Measurements from ENCODE around the gene FRAT1. TPM values are rescaled to one million over a fixed set of nuclear protein-coding genes. Genes with fewer than 3 reads are reported as not detected.

The FRAT1 gene
- polyA plus RNA-seq, 2 of the 4 experiments (the other 2 are of a cell fraction), result 1.5 to 2.3 TPM

DNA sequence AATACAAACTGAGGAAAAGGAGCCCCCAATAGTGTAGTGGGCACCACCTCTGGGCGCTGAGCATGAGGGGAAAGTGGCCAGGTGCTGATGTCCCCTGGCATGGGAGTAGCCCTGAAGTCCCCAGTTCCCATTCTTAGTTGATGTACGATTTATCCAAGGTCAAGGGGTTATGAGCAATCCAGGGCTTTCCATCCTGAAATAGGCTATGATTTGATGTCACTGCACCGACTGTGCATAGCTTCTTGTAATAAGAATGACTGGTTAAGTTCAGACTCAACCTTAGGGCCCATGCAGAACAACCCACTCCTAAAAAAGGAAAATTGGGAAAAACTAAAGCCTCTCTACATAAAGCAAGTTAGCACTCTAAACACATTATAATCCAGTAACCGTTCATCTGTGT is 4.4 kb downstream of the FRAT1 start:
- H3K9me3 ChIP-seq, result no peaks in the 10 kb centered on the region
- WGBS (ENCODE audit: missing lambda C conversion rate), result 41% methylated on average over 4 of the region's 4 CpGs
- no peak for TF ChIP-seq RARB (CRISPR knock-in tag; IDR thresholded peaks at IDR 0.05)
- TF ChIP-seq, protein P1, sequence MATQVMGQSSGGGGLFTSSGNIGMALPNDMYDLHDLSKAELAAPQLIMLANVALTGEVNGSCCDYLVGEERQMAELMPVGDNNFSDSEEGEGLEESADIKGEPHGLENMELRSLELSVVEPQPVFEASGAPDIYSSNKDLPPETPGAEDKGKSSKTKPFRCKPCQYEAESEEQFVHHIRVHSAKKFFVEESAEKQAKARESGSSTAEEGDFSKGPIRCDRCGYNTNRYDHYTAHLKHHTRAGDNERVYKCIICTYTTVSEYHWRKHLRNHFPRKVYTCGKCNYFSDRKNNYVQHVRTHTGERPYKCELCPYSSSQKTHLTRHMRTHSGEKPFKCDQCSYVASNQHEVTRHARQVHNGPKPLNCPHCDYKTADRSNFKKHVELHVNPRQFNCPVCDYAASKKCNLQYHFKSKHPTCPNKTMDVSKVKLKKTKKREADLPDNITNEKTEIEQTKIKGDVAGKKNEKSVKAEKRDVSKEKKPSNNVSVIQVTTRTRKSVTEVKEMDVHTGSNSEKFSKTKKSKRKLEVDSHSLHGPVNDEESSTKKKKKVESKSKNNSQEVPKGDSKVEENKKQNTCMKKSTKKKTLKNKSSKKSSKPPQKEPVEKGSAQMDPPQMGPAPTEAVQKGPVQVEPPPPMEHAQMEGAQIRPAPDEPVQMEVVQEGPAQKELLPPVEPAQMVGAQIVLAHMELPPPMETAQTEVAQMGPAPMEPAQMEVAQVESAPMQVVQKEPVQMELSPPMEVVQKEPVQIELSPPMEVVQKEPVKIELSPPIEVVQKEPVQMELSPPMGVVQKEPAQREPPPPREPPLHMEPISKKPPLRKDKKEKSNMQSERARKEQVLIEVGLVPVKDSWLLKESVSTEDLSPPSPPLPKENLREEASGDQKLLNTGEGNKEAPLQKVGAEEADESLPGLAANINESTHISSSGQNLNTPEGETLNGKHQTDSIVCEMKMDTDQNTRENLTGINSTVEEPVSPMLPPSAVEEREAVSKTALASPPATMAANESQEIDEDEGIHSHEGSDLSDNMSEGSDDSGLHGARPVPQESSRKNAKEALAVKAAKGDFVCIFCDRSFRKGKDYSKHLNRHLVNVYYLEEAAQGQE (IDR thresholded peaks at IDR 0.05), result no peak
- H3K4me1 ChIP-seq, result peaks cover 30% of the 10 kb centered on the region
- no peak overlapping the region for H3K4me3 ChIP-seq
- no peak for ATAC-seq
- CTCF ChIA-PET, result interaction anchor here (0.8 to 2.3 kb wide), 2 partner anchors 26 to 45 kb away, joined by 3 to 11 read pairs; no protein-coding TSS in a partner anchor
- no peak for DNase-seq (ENCODE audit: low read depth in 1 of 2, low spot score in 1 of 2)
- no peak overlapping the region for H3K27ac ChIP-seq
- POLR2A ChIA-PET, result no interaction called here
- FAIRE-seq, result no peak
- H3K4me2 ChIP-seq, result no peak overlapping the region

DNA sequence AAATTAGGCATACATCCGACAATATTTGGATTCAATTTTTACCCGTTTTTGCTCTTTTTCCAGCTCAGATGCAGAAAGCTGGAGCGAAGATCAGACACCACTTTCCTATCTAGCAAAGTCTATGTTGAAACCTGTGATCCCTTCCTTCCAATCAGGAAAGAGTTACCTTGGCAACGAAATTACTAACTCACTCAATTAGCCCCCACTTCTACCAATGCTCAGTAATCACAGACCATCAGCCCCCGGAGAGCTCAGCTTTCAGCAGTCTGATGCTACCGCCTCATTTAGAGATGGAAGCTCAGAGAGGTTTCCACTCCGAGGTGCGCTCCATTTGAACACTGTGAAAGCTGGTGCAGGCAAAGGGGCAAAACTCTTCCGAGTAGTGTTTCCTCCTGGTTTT is 6.7 kb downstream of the FRAT1 start:
- ChIA-PET CTCF (interaction anchor here (1.1 to 4.6 kb wide), 5 partner anchors 11 to 66 kb away, joined by 3 to 22 read pairs (median 4); no protein-coding TSS in a partner anchor), POLR2A (interaction anchor here (1.4 kb wide), 1 partner anchor 9 kb away, joined by 7 read pairs; the partner anchor contains the start of gene FRAT2)
- Histone ChIP-seq H3K9me3 (no peaks in the 10 kb centered on the region), H3K27ac (no peak overlapping the region), H3K4me1 (peaks cover 36% of the 10 kb centered on the region), H3K4me3 (no peak overlapping the region), H3K4me2 (no peak overlapping the region)
- ATAC-seq, result no peak
- DNase-seq (ENCODE audit: low read depth in 1 of 2, low spot score in 1 of 2), result no peak
- TF ChIP-seq, protein P2, sequence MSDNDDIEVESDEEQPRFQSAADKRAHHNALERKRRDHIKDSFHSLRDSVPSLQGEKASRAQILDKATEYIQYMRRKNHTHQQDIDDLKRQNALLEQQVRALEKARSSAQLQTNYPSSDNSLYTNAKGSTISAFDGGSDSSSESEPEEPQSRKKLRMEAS (IDR thresholded peaks at IDR 0.05), result no peak
- TF ChIP-seq PHF8 (IDR thresholded peaks at IDR 0.05; ENCODE audit: borderline replicate concordance, low read depth), result no peak
- TF ChIP-seq, protein P3, sequence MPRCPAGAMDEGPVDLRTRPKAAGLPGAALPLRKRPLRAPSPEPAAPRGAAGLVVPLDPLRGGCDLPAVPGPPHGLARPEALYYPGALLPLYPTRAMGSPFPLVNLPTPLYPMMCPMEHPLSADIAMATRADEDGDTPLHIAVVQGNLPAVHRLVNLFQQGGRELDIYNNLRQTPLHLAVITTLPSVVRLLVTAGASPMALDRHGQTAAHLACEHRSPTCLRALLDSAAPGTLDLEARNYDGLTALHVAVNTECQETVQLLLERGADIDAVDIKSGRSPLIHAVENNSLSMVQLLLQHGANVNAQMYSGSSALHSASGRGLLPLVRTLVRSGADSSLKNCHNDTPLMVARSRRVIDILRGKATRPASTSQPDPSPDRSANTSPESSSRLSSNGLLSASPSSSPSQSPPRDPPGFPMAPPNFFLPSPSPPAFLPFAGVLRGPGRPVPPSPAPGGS (IDR thresholded peaks at IDR 0.05), result no peak
- TF ChIP-seq MAZ (IDR thresholded peaks at IDR 0.05; ENCODE audit: borderline replicate concordance, low read depth, low read length), result no peak
- WGBS (ENCODE audit: missing lambda C conversion rate), result 74% methylated on average over 9 of the region's 9 CpGs
- FAIRE-seq, result no peak

DNA sequence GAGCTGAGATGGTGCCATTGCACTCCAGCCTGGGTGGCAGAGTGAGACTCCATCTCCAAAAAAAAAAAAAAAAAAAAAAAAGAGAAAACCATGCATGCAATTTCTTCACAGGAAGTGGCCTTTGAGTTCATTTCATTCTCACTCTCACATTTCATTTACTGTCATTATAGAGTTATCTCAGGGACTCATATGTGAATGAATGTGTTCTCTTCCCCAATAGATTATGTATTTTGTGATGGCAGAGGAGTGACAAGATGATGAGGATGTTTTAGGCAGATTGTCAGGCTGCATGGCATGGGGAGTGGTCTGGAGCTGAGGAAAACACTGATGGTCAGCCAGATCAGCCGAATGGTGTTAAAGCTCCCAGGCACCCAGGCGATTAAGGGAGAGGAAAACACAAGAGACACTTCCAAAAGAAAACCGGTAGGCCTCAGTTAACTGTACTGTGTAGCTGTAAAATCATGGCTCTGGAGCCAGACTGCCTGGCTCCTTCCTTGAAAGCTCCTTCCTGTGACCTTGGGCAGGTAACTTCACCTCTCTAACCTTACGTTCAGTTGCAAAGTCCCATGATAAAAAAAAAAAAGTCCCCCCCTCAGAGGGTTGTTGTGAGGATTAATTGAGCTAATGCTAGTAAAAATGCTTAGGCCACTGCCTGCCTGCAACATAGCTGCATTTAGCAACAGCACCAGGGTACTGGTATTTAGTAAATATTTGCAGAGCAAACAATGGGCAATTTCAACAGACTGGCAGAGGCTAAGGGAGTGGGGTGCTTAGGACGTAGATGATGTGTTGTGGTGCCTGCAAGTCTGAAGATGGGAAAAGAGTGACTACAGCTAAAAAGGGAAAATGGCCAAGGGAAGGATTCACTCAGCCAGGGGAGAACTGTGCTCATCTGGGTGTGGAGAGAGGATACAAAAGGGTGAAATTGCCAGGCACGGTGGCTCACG is 8.6 kb downstream of the FRAT1 start:
- FAIRE-seq, result no peak
- ChIA-PET CTCF (interaction anchor here (0.7 to 4.6 kb wide), 5 partner anchors 8 to 136 kb away, joined by 3 to 22 read pairs (median 4); partner anchors contain the start of gene FRAT1), POLR2A (interaction anchor here (0.6 to 2.2 kb wide), 4 partner anchors 8 to 73 kb away, joined by 4 to 15 read pairs (median 6); partner anchors contain the start of genes ARHGAP19, FRAT1 and RRP12)
- Histone ChIP-seq H3K4me1 (peaks cover 40% of the 10 kb centered on the region), H3K4me2 (peak overlapping the region; percentile 71), H3K9me3 (no peaks in the 10 kb centered on the region), H3K27ac (peak overlapping the region; percentile 55 to 67), H3K4me3 (no peak overlapping the region)
- ATAC-seq, result peak; percentile 90 to 91
- 9% methylated on average over 7 of the region's 7 CpGs for WGBS (ENCODE audit: missing lambda C conversion rate)
- DNase-seq (ENCODE audit: low read depth in 1 of 2, low spot score in 1 of 2), result peak; percentile 83 to 88
- TF ChIP-seq POLR2AphosphoS2 (conservative IDR thresholded peaks at IDR 0.05; ENCODE audit: low read length) (no peak), SMC3 (IDR thresholded peaks at IDR 0.05) (peak; percentile 17; the same call in 1 of the 3 replicates), EP300 (IDR thresholded peaks at IDR 0.05) (no peak; a peak in 1 of 5 replicates), CEBPB (IDR thresholded peaks at IDR 0.05) (peak; percentile 88 to 95), ZFP36 (IDR thresholded peaks at IDR 0.05; ENCODE audit: borderline replicate concordance, partially characterized antibody) (peak; percentile 8), KDM5A (IDR thresholded peaks at IDR 0.05) (no peak), GATA3 (IDR thresholded peaks at IDR 0.05; ENCODE audit: borderline replicate concordance) (peak; percentile 54; the same call in 1 of the 2 replicates), EHF (CRISPR knock-in tag; IDR thresholded peaks at IDR 0.05) (no peak), HOXB5 (CRISPR knock-in tag; IDR thresholded peaks at IDR 0.05) (no peak), HDAC2 (IDR thresholded peaks at IDR 0.05) (no peak), RAD21 (conservative IDR thresholded peaks at IDR 0.05 in 1 of 2, IDR thresholded peaks at IDR 0.05 in 1 of 2) (peak in 1 of 2 experiments; percentile 5; a peak in 1 of 5 replicates), TFCP2L1 (CRISPR knock-in tag; IDR thresholded peaks at IDR 0.05) (no peak), ZNF302 (CRISPR knock-in tag; IDR thresholded peaks at IDR 0.05) (no peak), FOSL2 (IDR thresholded peaks at IDR 0.05) (no peak), FOSL2 (CRISPR knock-in tag; IDR thresholded peaks at IDR 0.05) (peak; percentile 28; the same call in 1 of the 2 replicates), ZC3H11A (IDR thresholded peaks at IDR 0.05) (no peak), MYC (IDR thresholded peaks at IDR 0.05; ENCODE audit: borderline replicate concordance, low read length) (no peak), JUN (IDR thresholded peaks at IDR 0.05) (peak in 1 of 2 experiments; percentile 57; a peak in 1 of 5 replicates)
- TF ChIP-seq, protein P4, sequence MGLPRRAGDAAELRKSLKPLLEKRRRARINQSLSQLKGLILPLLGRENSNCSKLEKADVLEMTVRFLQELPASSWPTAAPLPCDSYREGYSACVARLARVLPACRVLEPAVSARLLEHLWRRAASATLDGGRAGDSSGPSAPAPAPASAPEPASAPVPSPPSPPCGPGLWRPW (IDR thresholded peaks at IDR 0.05), result peak; percentile 46
- TF ChIP-seq, protein P2 (IDR thresholded peaks at IDR 0.05), result 0 out of 2 replicates have a peak, but pooled peaks have one; percentile 24

All from A549 (cell line).